ENCODE measurements around the gene SIK3.

- TF ChIP-seq POLR2AphosphoS5 (IDR thresholded peaks at IDR 0.05; ENCODE audit: borderline replicate concordance, low read depth, low read length) = no peak
- TF ChIP-seq EZH2 (IDR thresholded peaks at IDR 0.05) = no peak
- TF ChIP-seq FOXP2 (optimal IDR thresholded peaks at IDR 0.05; ENCODE audit: control extremely low read depth, extremely low read length, insufficient read depth) = no peak
These were observed 242.8 kb downstream of the SIK3 start for GRCh38 chr11:116855413-116855812.

All from SK-N-MC (cell line).